ENCODE measurements around the gene DNAJA3.

DNA sequence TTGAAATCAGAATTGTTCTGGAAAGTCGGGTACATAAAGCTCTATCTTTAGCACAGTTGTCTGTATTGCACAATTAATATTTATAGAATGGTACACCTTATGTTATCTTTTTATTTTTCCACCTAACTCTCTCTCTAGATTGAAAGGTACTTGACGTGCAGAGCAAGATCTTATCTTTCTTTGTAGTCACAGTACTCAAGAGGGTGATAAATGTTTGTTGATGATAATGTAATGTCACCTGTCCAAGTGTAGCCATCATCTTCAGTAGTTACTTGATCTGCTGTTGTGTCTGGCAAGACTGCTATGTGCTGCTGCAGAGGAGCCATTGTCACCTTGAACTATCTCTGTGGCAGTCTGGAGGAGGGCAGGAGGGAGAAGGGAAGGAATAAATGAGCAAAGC is 55.9 kb downstream of the DNAJA3 start:
- TF ChIP-seq CTCF (IDR thresholded peaks at IDR 0.05): no peak
- no peak for TF ChIP-seq POLR2A (IDR thresholded peaks at IDR 0.05)

Measured in lower leg skin (tissue), 3 donors.